Astrocyte (in vitro differentiated cells and primary cell): Measurements from ENCODE around the gene ZNF519. TPM values are rescaled to one million over a fixed set of nuclear protein-coding genes. Genes with fewer than 3 reads are reported as not detected.

ENCODE experiments used
- DNase-seq: peaks from one replicate; pipeline ENCODE4 v3.0.0-alpha.2; 2010; ENCODE audit warnings: low read depth
- FAIRE-seq: peaks from 2 replicates; lab custom pipeline; 2011; peaks lifted over from hg19 to GRCh38; lab: Jason Lieb, UNC
- H2AFZ ChIP-seq: 2 replicates; pipeline ENCODE4 v1.6.0; 2012; ENCODE audit warnings: low read depth, low read length, inconsistent platforms
- H3K27ac ChIP-seq: 2 replicates; pipeline ENCODE4 v1.5.1; 2011; ENCODE audit warnings: low read depth, low read length, inconsistent platforms
- H3K27me3 ChIP-seq: 2 replicates; pipeline ENCODE4 v1.6.0; 2011; ENCODE audit warnings: low read length, inconsistent platforms; ENCODE audit not compliant: insufficient read depth
- H3K36me3 ChIP-seq: 2 replicates; pipeline ENCODE4 v1.5.1; 2011; ENCODE audit warnings: low read length, inconsistent platforms; ENCODE audit not compliant: insufficient read depth
- H3K4me1 ChIP-seq: 2 replicates; pipeline ENCODE4 v1.5.1; 2011; ENCODE audit warnings: low read length, inconsistent platforms; ENCODE audit not compliant: insufficient read depth
- H3K4me2 ChIP-seq: 2 replicates; pipeline ENCODE4 v1.6.0; 2012; ENCODE audit warnings: low read length, inconsistent platforms
- H3K4me3 ChIP-seq: 2 replicates; pipeline ENCODE4 v1.5.1; 2011; ENCODE audit warnings: low read depth, mild to moderate bottlenecking, low read length, inconsistent platforms; ENCODE audit not compliant: insufficient read depth
- H3K79me2 ChIP-seq: 2 replicates; pipeline ENCODE4 v1.6.0; 2012; ENCODE audit warnings: mild to moderate bottlenecking, low read length, inconsistent platforms; ENCODE audit not compliant: insufficient read depth
- H3K9ac ChIP-seq: 2 replicates; pipeline ENCODE4 v1.6.0; 2012; ENCODE audit warnings: mild to moderate bottlenecking, low read length, inconsistent platforms
- H3K9me3 ChIP-seq: 2 replicates; pipeline ENCODE4 v1.5.1; 2012; ENCODE audit warnings: low read depth, mild to moderate bottlenecking, low read length, inconsistent platforms; ENCODE audit not compliant: insufficient read depth
- H4K20me1 ChIP-seq: 2 replicates; pipeline ENCODE4 v1.6.0; 2012; ENCODE audit warnings: low read length, inconsistent platforms; ENCODE audit not compliant: insufficient read depth
- H3K27ac Mint-ChIP-seq: one replicate; pipeline ENCODE4 v1.8.0; 2021; ENCODE audit warnings: mild to moderate bottlenecking, mixed read lengths; ENCODE audit not compliant: unreplicated experiment
- H3K27me3 Mint-ChIP-seq: one replicate; pipeline ENCODE4 v1.8.0; 2021; ENCODE audit warnings: low read depth, mixed read lengths; ENCODE audit not compliant: unreplicated experiment
- H3K36me3 Mint-ChIP-seq: one replicate; pipeline ENCODE4 v1.8.0; 2021; ENCODE audit warnings: low read depth, mixed read lengths; ENCODE audit not compliant: unreplicated experiment
- H3K4me1 Mint-ChIP-seq: one replicate; pipeline ENCODE4 v1.8.0; 2021; ENCODE audit warnings: low read depth, mixed read lengths; ENCODE audit not compliant: unreplicated experiment
- H3K4me3 Mint-ChIP-seq: one replicate; pipeline ENCODE4 v1.8.0; 2021; ENCODE audit warnings: mild to moderate bottlenecking, moderate library complexity, mixed read lengths; ENCODE audit not compliant: unreplicated experiment
- H3K9me3 Mint-ChIP-seq: one replicate; pipeline ENCODE4 v1.8.0; 2021; ENCODE audit warnings: mild to moderate bottlenecking, mixed read lengths; ENCODE audit not compliant: unreplicated experiment
- EZH2 ChIP-seq: IDR thresholded peaks from 2 replicates; pipeline ENCODE4 v1.6.1; 2012; ENCODE audit warnings: mild to moderate bottlenecking, low read length, inconsistent platforms; ENCODE audit not compliant: insufficient read depth
- total RNA-seq: library from RNA; stranded (reverse); gene quantifications from 2 replicates; pipeline ENCODE4 v1.2.1, GENCODE V29; 2021
- TF ChIP-seq, protein P1 (sequence below): IDR thresholded peaks from 2 replicates; pipeline ENCODE4 v1.5.1; 2011; ENCODE audit warnings: low read depth, mild to moderate bottlenecking, inconsistent platforms, low read length, moderate library complexity; ENCODE audit not compliant: insufficient read depth

ZNF519 gene
- total RNA-seq, 1 donor from 2014 or later, result 7.7 TPM

DNA sequence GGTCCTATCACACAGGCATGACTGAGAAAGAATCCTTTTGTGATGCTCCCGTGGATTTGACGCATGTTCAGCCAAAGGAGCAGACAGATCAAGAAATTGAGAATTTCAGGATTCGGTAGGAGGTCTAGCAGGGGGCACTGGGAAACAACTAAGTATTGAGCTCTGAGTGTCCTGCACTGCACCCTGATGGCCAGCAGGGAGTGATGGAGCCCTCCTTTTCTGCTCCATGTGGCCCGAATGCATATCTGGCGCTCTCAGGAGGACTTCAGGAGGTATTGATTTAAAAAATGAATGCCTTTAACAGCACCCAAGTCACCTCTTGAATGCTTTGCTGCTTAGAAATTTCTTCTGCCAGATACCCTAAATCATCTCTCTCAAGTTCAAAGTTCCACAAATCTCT, 58.0 kb downstream of the ZNF519 start:
- no peaks in the 10 kb centered on the region for H3K36me3 Mint-ChIP-seq
- H3K4me3 ChIP-seq, result no peak overlapping the region
- no peaks in the 10 kb centered on the region for H4K20me1 ChIP-seq
- FAIRE-seq (no peak), DNase-seq (no peak)
- H2AFZ ChIP-seq, result no peak overlapping the region
- no peak overlapping the region for H3K27ac ChIP-seq
- no peaks in the 10 kb centered on the region for H3K27me3 ChIP-seq
- no peaks in the 10 kb centered on the region for H3K9me3 ChIP-seq
- peaks cover 4% of the 10 kb centered on the region for H3K9me3 Mint-ChIP-seq
- H3K27me3 Mint-ChIP-seq, result no peaks in the 10 kb centered on the region
- no peaks in the 10 kb centered on the region for H3K4me1 ChIP-seq
- no peak overlapping the region for H3K4me2 ChIP-seq
- TF ChIP-seq, protein P1, sequence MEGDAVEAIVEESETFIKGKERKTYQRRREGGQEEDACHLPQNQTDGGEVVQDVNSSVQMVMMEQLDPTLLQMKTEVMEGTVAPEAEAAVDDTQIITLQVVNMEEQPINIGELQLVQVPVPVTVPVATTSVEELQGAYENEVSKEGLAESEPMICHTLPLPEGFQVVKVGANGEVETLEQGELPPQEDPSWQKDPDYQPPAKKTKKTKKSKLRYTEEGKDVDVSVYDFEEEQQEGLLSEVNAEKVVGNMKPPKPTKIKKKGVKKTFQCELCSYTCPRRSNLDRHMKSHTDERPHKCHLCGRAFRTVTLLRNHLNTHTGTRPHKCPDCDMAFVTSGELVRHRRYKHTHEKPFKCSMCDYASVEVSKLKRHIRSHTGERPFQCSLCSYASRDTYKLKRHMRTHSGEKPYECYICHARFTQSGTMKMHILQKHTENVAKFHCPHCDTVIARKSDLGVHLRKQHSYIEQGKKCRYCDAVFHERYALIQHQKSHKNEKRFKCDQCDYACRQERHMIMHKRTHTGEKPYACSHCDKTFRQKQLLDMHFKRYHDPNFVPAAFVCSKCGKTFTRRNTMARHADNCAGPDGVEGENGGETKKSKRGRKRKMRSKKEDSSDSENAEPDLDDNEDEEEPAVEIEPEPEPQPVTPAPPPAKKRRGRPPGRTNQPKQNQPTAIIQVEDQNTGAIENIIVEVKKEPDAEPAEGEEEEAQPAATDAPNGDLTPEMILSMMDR, result no peak
- no peak for TF ChIP-seq EZH2
- H3K9ac ChIP-seq, result no peak overlapping the region
- H3K4me1 Mint-ChIP-seq, result no peaks in the 10 kb centered on the region
- H3K79me2 ChIP-seq, result no peaks in the 10 kb centered on the region
- no peaks in the 10 kb centered on the region for H3K36me3 ChIP-seq
- H3K27ac Mint-ChIP-seq, result no peak overlapping the region
- no peak overlapping the region for H3K4me3 Mint-ChIP-seq

DNA sequence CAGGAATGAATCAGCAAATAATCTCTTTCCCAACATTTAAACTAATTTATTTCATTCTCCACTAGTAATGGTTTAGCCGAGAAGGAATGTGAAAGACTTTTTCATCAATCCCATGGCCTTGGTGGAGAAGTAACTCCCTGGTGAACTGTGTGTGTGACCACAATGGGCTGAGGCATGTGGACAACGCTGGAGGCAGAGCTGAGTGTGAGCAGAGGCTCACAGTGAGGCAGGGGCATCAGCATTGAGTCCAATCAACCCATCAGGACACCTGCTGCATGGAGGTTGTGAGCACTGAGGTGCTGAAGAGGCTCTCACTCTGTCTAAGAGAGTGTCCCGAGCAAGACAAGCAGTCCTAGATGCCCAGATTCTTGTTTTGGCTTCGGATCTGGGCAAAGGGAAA, 78.6 kb downstream of the ZNF519 start:
- Histone ChIP-seq H3K36me3 (no peaks in the 10 kb centered on the region), H3K9ac (no peak overlapping the region), H3K4me3 (no peak overlapping the region), H4K20me1 (no peaks in the 10 kb centered on the region), H3K4me2 (no peak overlapping the region), H3K27me3 (no peaks in the 10 kb centered on the region), H3K27ac (no peak overlapping the region), H2AFZ (no peak overlapping the region), H3K79me2 (no peaks in the 10 kb centered on the region), H3K9me3 (peaks cover 2% of the 10 kb centered on the region), H3K4me1 (no peaks in the 10 kb centered on the region)
- no peaks in the 10 kb centered on the region for H3K27me3 Mint-ChIP-seq
- H3K36me3 Mint-ChIP-seq, result no peaks in the 10 kb centered on the region
- FAIRE-seq (no peak), DNase-seq (no peak)
- peaks cover 2% of the 10 kb centered on the region for H3K9me3 Mint-ChIP-seq
- H3K4me3 Mint-ChIP-seq, result no peak overlapping the region
- H3K4me1 Mint-ChIP-seq, result no peaks in the 10 kb centered on the region
- H3K27ac Mint-ChIP-seq, result no peak overlapping the region
- TF ChIP-seq, protein P1, result no peak
- no peak for TF ChIP-seq EZH2

Other genes with a start within 250 kb of the ZNF519 start
- not detected in 2 replicates for gene MC2R, start 216.9 kb downstream of the ZNF519 start, total RNA-seq